Tibial nerve (tissue), 4 donors: ENCODE data around the gene PCDHA9.

Experiments used
- EP300 ChIP-seq, 2 donors: sonication (generic); formaldehyde crosslinking; IDR thresholded peaks; one replicate each; pipeline ENCODE4 v1.6.1; 2017; ENCODE audit warnings: antibody characterized with exemption in 2 of 2, mild to moderate bottlenecking in 1 of 2
- POLR2A ChIP-seq, 2 donors: fragments of 450-650 bp; IDR thresholded peaks; one replicate each; pipeline ENCODE4 v1.6.1; 2017; ENCODE audit warnings: antibody characterized with exemption in 2 of 2, mild to moderate bottlenecking in 2 of 2, moderate library complexity in 2 of 2
- TF ChIP-seq, protein P1 (sequence below), 5 experiments: fragments of 200-600 bp in 3 of 5; fragments of 450-650 bp in 2 of 5; sonication (generic) in 3 of 5; IDR thresholded peaks; one replicate each; pipeline ENCODE4 v1.5.1; 2016 to 2019; ENCODE audit warnings: antibody characterized with exemption in 5 of 5, mild to moderate bottlenecking in 3 of 5, moderate library complexity in 2 of 5

DNA sequence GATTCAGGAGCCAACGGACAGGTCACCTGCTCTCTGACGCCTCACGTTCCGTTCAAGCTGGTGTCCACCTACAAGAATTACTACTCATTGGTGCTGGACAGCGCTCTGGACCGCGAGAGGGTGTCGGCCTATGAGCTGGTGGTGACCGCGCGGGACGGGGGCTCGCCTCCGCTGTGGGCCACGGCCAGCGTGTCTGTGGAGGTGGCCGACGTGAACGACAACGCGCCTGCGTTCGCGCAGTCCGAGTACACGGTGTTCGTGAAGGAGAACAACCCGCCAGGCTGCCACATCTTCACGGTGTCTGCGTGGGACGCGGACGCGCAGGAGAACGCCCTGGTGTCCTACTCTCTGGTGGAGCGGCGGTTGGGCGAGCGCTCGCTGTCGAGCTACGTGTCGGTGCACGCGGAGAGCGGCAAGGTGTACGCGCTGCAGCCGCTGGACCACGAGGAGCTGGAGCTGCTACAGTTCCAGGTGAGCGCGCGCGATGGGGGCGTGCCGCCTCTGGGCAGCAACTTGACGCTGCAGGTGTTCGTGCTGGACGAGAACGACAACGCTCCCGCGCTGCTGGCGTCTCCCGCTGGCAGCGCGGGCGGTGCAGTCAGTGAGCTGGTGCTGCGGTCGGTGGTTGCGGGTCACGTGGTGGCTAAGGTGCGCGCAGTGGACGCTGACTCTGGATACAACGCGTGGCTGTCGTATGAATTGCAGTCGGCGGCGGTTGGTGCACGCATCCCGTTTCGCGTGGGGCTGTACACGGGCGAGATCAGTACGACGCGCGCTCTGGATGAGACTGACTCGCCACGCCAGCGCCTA, 9.2 kb downstream of the PCDHA9 start:
- TF ChIP-seq, protein P1, sequence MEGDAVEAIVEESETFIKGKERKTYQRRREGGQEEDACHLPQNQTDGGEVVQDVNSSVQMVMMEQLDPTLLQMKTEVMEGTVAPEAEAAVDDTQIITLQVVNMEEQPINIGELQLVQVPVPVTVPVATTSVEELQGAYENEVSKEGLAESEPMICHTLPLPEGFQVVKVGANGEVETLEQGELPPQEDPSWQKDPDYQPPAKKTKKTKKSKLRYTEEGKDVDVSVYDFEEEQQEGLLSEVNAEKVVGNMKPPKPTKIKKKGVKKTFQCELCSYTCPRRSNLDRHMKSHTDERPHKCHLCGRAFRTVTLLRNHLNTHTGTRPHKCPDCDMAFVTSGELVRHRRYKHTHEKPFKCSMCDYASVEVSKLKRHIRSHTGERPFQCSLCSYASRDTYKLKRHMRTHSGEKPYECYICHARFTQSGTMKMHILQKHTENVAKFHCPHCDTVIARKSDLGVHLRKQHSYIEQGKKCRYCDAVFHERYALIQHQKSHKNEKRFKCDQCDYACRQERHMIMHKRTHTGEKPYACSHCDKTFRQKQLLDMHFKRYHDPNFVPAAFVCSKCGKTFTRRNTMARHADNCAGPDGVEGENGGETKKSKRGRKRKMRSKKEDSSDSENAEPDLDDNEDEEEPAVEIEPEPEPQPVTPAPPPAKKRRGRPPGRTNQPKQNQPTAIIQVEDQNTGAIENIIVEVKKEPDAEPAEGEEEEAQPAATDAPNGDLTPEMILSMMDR (IDR thresholded peaks at IDR 0.05), result no peak
- TF ChIP-seq EP300 (IDR thresholded peaks at IDR 0.05), result no peak
- no peak for TF ChIP-seq POLR2A (IDR thresholded peaks at IDR 0.05)
